Tibial nerve (tissue), 4 donors: Measurements from ENCODE around the gene CHTF18.

ENCODE experiments used
- CTCF ChIP-seq, 5 experiments: fragments of 200-600 bp in 3 of 5; fragments of 450-650 bp in 2 of 5; sonication (generic) in 3 of 5; IDR thresholded peaks; one replicate each; pipeline ENCODE4 v1.5.1; 2016 to 2019; ENCODE audit warnings: antibody characterized with exemption in 5 of 5, mild to moderate bottlenecking in 3 of 5, moderate library complexity in 2 of 5
- EP300 ChIP-seq, 2 donors: sonication (generic); formaldehyde crosslinking; IDR thresholded peaks; one replicate each; pipeline ENCODE4 v1.6.1; 2017; ENCODE audit warnings: antibody characterized with exemption in 2 of 2, mild to moderate bottlenecking in 1 of 2
- POLR2A ChIP-seq, 2 donors: fragments of 450-650 bp; IDR thresholded peaks; one replicate each; pipeline ENCODE4 v1.6.1; 2017; ENCODE audit warnings: antibody characterized with exemption in 2 of 2, mild to moderate bottlenecking in 2 of 2, moderate library complexity in 2 of 2

- no peak for TF ChIP-seq EP300 (IDR thresholded peaks at IDR 0.05)
- no peak for TF ChIP-seq CTCF (IDR thresholded peaks at IDR 0.05)
- no peak for TF ChIP-seq POLR2A (IDR thresholded peaks at IDR 0.05)
Observed at GRCh38 chr16:749010-749409, 39.4 kb upstream of the CHTF18 start.
